Measurements from ENCODE around the gene ZNF268. TPM values are rescaled to one million over a fixed set of nuclear protein-coding genes. Genes with fewer than 3 reads are reported as not detected.

Gene ZNF268
- total and polyA plus RNA-seq, 2 of the 8 experiments (the other 6 are each of a cell fraction or from before 2014, with no cell fraction given), result 6.3 to 22.3 TPM

- WGBS, 2 experiments (ENCODE audit: extremely low coverage in 1 of 2, insufficient coverage in 1 of 2, insufficient read length in 1 of 2, insufficient replicate concordance in 2 of 2, low coverage in 1 of 2, low lambda C conversion rate in 2 of 2, missing lambda C conversion rate in 1 of 2), result 92% methylated on average over 12 of the region's 12 CpGs; no CpG with 5 or more reads in 1 of the 2 experiments
- Histone ChIP-seq H3K14ac (ENCODE audit: insufficient read length) (no peak overlapping the region), H4K8ac (ENCODE audit: extremely low read depth, insufficient read depth, low read length) (no peak overlapping the region), H3K4ac (replicated peaks; ENCODE audit: insufficient read length, low read depth, low read length) (no peak overlapping the region), H2BK120ac (replicated peaks; ENCODE audit: low read depth, low read length) (no peak overlapping the region), H3K9me3 (ENCODE audit: insufficient read depth in 2 of 2, low read depth in 1 of 2, low read length in 1 of 2) (peaks cover 69 to 91% of the 10 kb centered on the region in 2 experiments), H3K56ac (replicated peaks; ENCODE audit: insufficient read length, low read depth, low read length) (no peak overlapping the region), H4K91ac (replicated peaks; ENCODE audit: insufficient read length, low read length) (no peak overlapping the region), H3K23me2 (ENCODE audit: low read depth, low read length) (peaks cover 3% of the 10 kb centered on the region; the same call in 1 of the 2 replicates), H2BK5ac (ENCODE audit: low read depth, low read length) (no peak overlapping the region), H3K4me2 (ENCODE audit: insufficient read depth in 1 of 2, low read depth in 2 of 2, low read length in 2 of 2) (no peak overlapping the region), H3K36me3 (ENCODE audit: control insufficient read depth in 2 of 4, insufficient read depth in 4 of 4, low read length in 3 of 4) (no peaks in the 10 kb centered on the region; a peak in 2 of 8 replicates), H3K4me3 (ENCODE audit: extremely low read depth in 1 of 4, insufficient read depth in 2 of 4, low read depth in 3 of 4, low read length in 4 of 4) (no peak overlapping the region), H3K9ac (replicated peaks in 1 of 4; ENCODE audit: extremely low read depth in 1 of 4, low read depth in 3 of 4, low read length in 3 of 4) (no peak overlapping the region), H2AFZ (ENCODE audit: low read length) (no peak overlapping the region), H3K23ac (ENCODE audit: insufficient read length) (no peak overlapping the region), H3K4me1 (replicated peaks in 1 of 4; ENCODE audit: control insufficient read depth in 3 of 4, insufficient read depth in 4 of 4, low read length in 3 of 4) (no peaks in the 10 kb centered on the region), H2BK20ac (ENCODE audit: low read length) (no peak overlapping the region), H2AK5ac (ENCODE audit: low read depth, low read length) (no peak overlapping the region), H3K27me3 (replicated peaks in 1 of 4; ENCODE audit: control insufficient read depth in 3 of 4, extremely low read depth in 1 of 4, insufficient read depth in 3 of 4, low read length in 3 of 4) (no peaks in the 10 kb centered on the region), H3K27ac (ENCODE audit: low read depth, low read length) (no peak overlapping the region), H4K20me1 (replicated peaks in 1 of 2; ENCODE audit: control insufficient read depth in 1 of 2, insufficient read depth in 2 of 2, low read length in 2 of 2) (no peaks in the 10 kb centered on the region), H2BK15ac (ENCODE audit: low read length) (no peak overlapping the region), H2BK12ac (ENCODE audit: low read depth, low read length) (no peak overlapping the region), H4K5ac (ENCODE audit: insufficient read length, low read depth, low read length) (no peak overlapping the region), H3K18ac (ENCODE audit: extremely low read depth, low read length) (no peak overlapping the region), H3K79me1 (ENCODE audit: low read depth, low read length) (no peaks in the 10 kb centered on the region), H3K79me2 (ENCODE audit: control insufficient read depth in 1 of 2, insufficient read depth in 2 of 2, low read length in 2 of 2) (no peaks in the 10 kb centered on the region)
- TF ChIP-seq CTCF (IDR thresholded peaks at IDR 0.05; ENCODE audit: control extremely low read depth in 1 of 3, insufficient read depth in 1 of 3, low read depth in 1 of 3, low read length in 3 of 3) (no peak), NRF1 (IDR thresholded peaks at IDR 0.05; ENCODE audit: low read depth, low read length) (no peak), SIX5 (IDR thresholded peaks at IDR 0.05; ENCODE audit: low read depth, low read length) (no peak), TCF12 (IDR thresholded peaks at IDR 0.05; ENCODE audit: low read depth, low read length) (no peak), HDAC6 (IDR thresholded peaks at IDR 0.05; ENCODE audit: low read depth, low read length) (no peak), YY1 (IDR thresholded peaks at IDR 0.05; ENCODE audit: low read depth, low read length) (no peak), ASH2L (IDR thresholded peaks at IDR 0.05; ENCODE audit: low read length) (no peak), SP1 (IDR thresholded peaks at IDR 0.05; ENCODE audit: low read depth, low read length) (no peak), USF2 (IDR thresholded peaks at IDR 0.05; ENCODE audit: low read length) (no peak), GTF2F1 (IDR thresholded peaks at IDR 0.05; ENCODE audit: borderline replicate concordance, low read depth, low read length) (no peak), BCL11A (IDR thresholded peaks at IDR 0.05; ENCODE audit: low read depth in 2 of 2, low read length in 2 of 2) (no peak)
- POLR2A ChIA-PET (ENCODE audit: partially characterized antibody), result interaction anchor here (0.6 kb wide), 1 partner anchor 304 kb away, joined by 3 read pairs; no protein-coding TSS in a partner anchor
- CTCF ChIA-PET (ENCODE audit: partially characterized antibody), result no interaction called here
- FAIRE-seq (no peak), DNase-seq (ENCODE audit: low read depth in 1 of 2, low spot score in 2 of 2) (no peak)
These were observed 55.3 kb downstream of the ZNF268 start for GRCh38 chr12:133236556-133236955.

All from H1 (cell line).